ENCODE measurements around the gene GPLD1. TPM values are rescaled to one million over a fixed set of nuclear protein-coding genes. Genes with fewer than 3 reads are reported as not detected.

GPLD1 gene
- total RNA-seq, 1 donor from 2014 or later = 4.8 TPM

GRCh38 chr6:24446670-24447069 lies 42.7 kb downstream of the GPLD1 start:
- H3K27me3 Mint-ChIP-seq (ENCODE audit: low read depth) = no peaks in the 10 kb centered on the region
- no peaks in the 10 kb centered on the region for H3K9me3 Mint-ChIP-seq
- H3K4me1 Mint-ChIP-seq = peaks cover 2% of the 10 kb centered on the region
- TF ChIP-seq CTCF (IDR thresholded peaks at IDR 0.05; ENCODE audit: unreplicated experiment) = no peak
- no peak for DNase-seq (ENCODE audit: low spot score in 2 of 2, unreplicated experiment in 2 of 2)
- no peak overlapping the region for H3K27ac Mint-ChIP-seq
- H3K4me3 Mint-ChIP-seq = no peak overlapping the region
- H3K36me3 Mint-ChIP-seq = no peaks in the 10 kb centered on the region

- Mint-ChIP-seq H3K4me1 (no peaks in the 10 kb centered on the region), H3K9me3 (no peaks in the 10 kb centered on the region), H3K27me3 (ENCODE audit: low read depth) (no peaks in the 10 kb centered on the region), H3K4me3 (no peak overlapping the region), H3K27ac (no peak overlapping the region), H3K36me3 (no peaks in the 10 kb centered on the region)
- DNase-seq (ENCODE audit: low spot score in 2 of 2, unreplicated experiment in 2 of 2) = no peak
- TF ChIP-seq CTCF (IDR thresholded peaks at IDR 0.05; ENCODE audit: unreplicated experiment) = no peak
These were observed 43.7 kb downstream of the GPLD1 start for GRCh38 chr6:24445704-24446103.

- no peak overlapping the region for H3K4me3 Mint-ChIP-seq
- DNase-seq (ENCODE audit: low spot score in 2 of 2, unreplicated experiment in 2 of 2) = no peak
- H3K4me1 Mint-ChIP-seq = no peaks in the 10 kb centered on the region
- no peaks in the 10 kb centered on the region for H3K27me3 Mint-ChIP-seq (ENCODE audit: low read depth)
- H3K27ac Mint-ChIP-seq = no peak overlapping the region
- no peaks in the 10 kb centered on the region for H3K36me3 Mint-ChIP-seq
- no peak for TF ChIP-seq CTCF (IDR thresholded peaks at IDR 0.05; ENCODE audit: unreplicated experiment)
- H3K9me3 Mint-ChIP-seq = no peaks in the 10 kb centered on the region
These were observed 44.8 kb downstream of the GPLD1 start for GRCh38 chr6:24444588-24444987.

- no peak for TF ChIP-seq CTCF (IDR thresholded peaks at IDR 0.05; ENCODE audit: unreplicated experiment)
- Mint-ChIP-seq H3K27me3 (ENCODE audit: low read depth) (no peaks in the 10 kb centered on the region), H3K27ac (no peak overlapping the region)
These were observed 47.8 kb downstream of the GPLD1 start for GRCh38 chr6:24441599-24441904.

GRCh38 chr6:24440897-24441598 lies 48.3 kb downstream of the GPLD1 start:
- Mint-ChIP-seq H3K9me3 (no peaks in the 10 kb centered on the region), H3K4me3 (no peak overlapping the region), H3K4me1 (no peaks in the 10 kb centered on the region), H3K27me3 (ENCODE audit: low read depth) (no peaks in the 10 kb centered on the region), H3K36me3 (no peaks in the 10 kb centered on the region), H3K27ac (no peak overlapping the region)
- DNase-seq (ENCODE audit: low spot score in 2 of 2, unreplicated experiment in 2 of 2) = no peak
- TF ChIP-seq CTCF (IDR thresholded peaks at IDR 0.05; ENCODE audit: unreplicated experiment) = no peak

More at GRCh38 chr6:24441599-24441904, 47.8 kb downstream of the GPLD1 start:
- DNase-seq (ENCODE audit: low spot score in 2 of 2, unreplicated experiment in 2 of 2) = no peak
- Mint-ChIP-seq H3K36me3 (no peaks in the 10 kb centered on the region), H3K9me3 (no peaks in the 10 kb centered on the region), H3K4me1 (no peaks in the 10 kb centered on the region), H3K4me3 (no peak overlapping the region)
